WTC11 (cell line): ENCODE results near the gene HNRNPUL1. TPM values are rescaled to one million over a fixed set of nuclear protein-coding genes. Genes with fewer than 3 reads are reported as not detected.
A peak's percentile ranks its signal among the peaks of the same experiment; 100 is the strongest.

ENCODE experiments used
- ATAC-seq: fragments of 200-7000 bp; cut with Tn5 transposase; 2 replicates; pipeline ENCODE4 v1.10.0; 2021; ENCODE audit warnings: mild to moderate bottlenecking, moderate library complexity
- CTCF ChIA-PET: fragments of 300-600 bp; sonication (Branson Sonifier 250); formaldehyde crosslinking; loops from one replicate; lab custom pipeline; 2021; ENCODE audit warnings: antibody characterized with exemption; lab: Charles Lee
- POLR2A ChIA-PET: fragments of 350-600 bp; sonication (Branson Sonifier 250); formaldehyde crosslinking; loops from one replicate; lab custom pipeline; 2021; ENCODE audit warnings: antibody characterized with exemption; lab: Charles Lee
- DNase-seq: peaks from one replicate; pipeline ENCODE4 v3.0.0; 2021; ENCODE audit warnings: low spot score
- H3K27ac Mint-ChIP-seq: 2 replicates; pipeline ENCODE4 v1.8.0; 2021; ENCODE audit warnings: mixed read lengths
- H3K27me3 Mint-ChIP-seq: 2 replicates; pipeline ENCODE4 v1.8.0; 2021; ENCODE audit warnings: low read depth, mild to moderate bottlenecking, moderate library complexity, mixed read lengths
- H3K36me3 Mint-ChIP-seq: 2 replicates; pipeline ENCODE4 v1.8.0; 2021; ENCODE audit warnings: mixed read lengths
- H3K4me1 Mint-ChIP-seq: 2 replicates; pipeline ENCODE4 v1.8.0; 2022; ENCODE audit warnings: mixed read lengths
- H3K4me3 Mint-ChIP-seq: 2 replicates; pipeline ENCODE4 v1.8.0; 2021; ENCODE audit warnings: mild to moderate bottlenecking, moderate library complexity, mixed read lengths
- H3K9me3 Mint-ChIP-seq: 2 replicates; pipeline ENCODE4 v1.8.0; 2021; ENCODE audit warnings: mixed read lengths
- AR ChIP-seq: fragments of 250-450 bp; sonication (Bioruptor Pico); IDR thresholded peaks from 2 replicates; pipeline ENCODE4 v1.9.0; 2021; ENCODE audit warnings: mild to moderate bottlenecking
- ELF4 ChIP-seq: sonication (generic); formaldehyde crosslinking; IDR thresholded peaks from 2 replicates; pipeline ENCODE4 v1.8.1; 2022; ENCODE audit warnings: low read depth, mild to moderate bottlenecking, moderate library complexity, missing genetic modification reagents
- FOXP4 ChIP-seq: sonication (generic); formaldehyde crosslinking; IDR thresholded peaks from 2 replicates; pipeline ENCODE4 v1.8.0; 2022; ENCODE audit warnings: mild to moderate bottlenecking, missing genetic modification reagents
- GTF2I ChIP-seq: fragments of 250-450 bp; sonication (Bioruptor Pico); conservative IDR thresholded peaks from 2 replicates; pipeline ENCODE4 v1.4.0; 2021; ENCODE audit warnings: mild to moderate bottlenecking
- MYBL2 ChIP-seq: sonication (generic); formaldehyde crosslinking; IDR thresholded peaks from 2 replicates; pipeline ENCODE4 v1.8.1; 2023; ENCODE audit warnings: mild to moderate bottlenecking, moderate library complexity, missing genetic modification reagents
- SMAD4 ChIP-seq: sonication (generic); formaldehyde crosslinking; IDR thresholded peaks from 2 replicates; pipeline ENCODE4 v1.8.0; 2022; ENCODE audit warnings: mild to moderate bottlenecking, missing genetic modification reagents
- TEAD4 ChIP-seq: sonication (generic); formaldehyde crosslinking; IDR thresholded peaks from 2 replicates; pipeline ENCODE4 v1.8.0; 2022; ENCODE audit warnings: mild to moderate bottlenecking, missing genetic modification reagents
- ZBTB21 ChIP-seq: sonication (generic); formaldehyde crosslinking; IDR thresholded peaks from 2 replicates; pipeline ENCODE4 v1.8.1; 2023; ENCODE audit warnings: mild to moderate bottlenecking, missing genetic modification reagents, borderline replicate concordance
- ZNF219 ChIP-seq: sonication (generic); formaldehyde crosslinking; IDR thresholded peaks from 2 replicates; pipeline ENCODE4 v1.8.0; 2023; ENCODE audit warnings: missing genetic modification reagents, mild to moderate bottlenecking, borderline replicate concordance
- ZNF232 ChIP-seq: sonication (generic); formaldehyde crosslinking; IDR thresholded peaks from 2 replicates; pipeline ENCODE4 v1.8.0; 2022; ENCODE audit warnings: mild to moderate bottlenecking, missing genetic modification reagents
- ZNF263 ChIP-seq: sonication (generic); formaldehyde crosslinking; IDR thresholded peaks from 2 replicates; pipeline ENCODE4 v1.8.1; 2022; ENCODE audit warnings: low read depth, mild to moderate bottlenecking, moderate library complexity, missing genetic modification reagents
- total RNA-seq: library from RNA; stranded (reverse); gene quantifications from 3 replicates; pipeline ENCODE4 v1.2.3, GENCODE V29; 2021
- TF ChIP-seq, protein P1 (sequence below): fragments of 250-450 bp; sonication (Bioruptor Pico); IDR thresholded peaks from 2 replicates; pipeline ENCODE4 v1.9.0; 2021; ENCODE audit warnings: mild to moderate bottlenecking
- TF ChIP-seq, protein P2 (sequence below): sonication (generic); formaldehyde crosslinking; IDR thresholded peaks from 2 replicates; pipeline ENCODE4 v1.8.0; 2023; ENCODE audit warnings: missing genetic modification reagents, mild to moderate bottlenecking, borderline replicate concordance
- TF ChIP-seq, protein P3 (sequence below): fragments of 200-600 bp; IDR thresholded peaks from 2 replicates; pipeline ENCODE4 v1.8.0; 2022; ENCODE audit warnings: antibody characterized with exemption

HNRNPUL1 gene
- total RNA-seq, 1 experiment from 2014 or later = 282 TPM

DNA sequence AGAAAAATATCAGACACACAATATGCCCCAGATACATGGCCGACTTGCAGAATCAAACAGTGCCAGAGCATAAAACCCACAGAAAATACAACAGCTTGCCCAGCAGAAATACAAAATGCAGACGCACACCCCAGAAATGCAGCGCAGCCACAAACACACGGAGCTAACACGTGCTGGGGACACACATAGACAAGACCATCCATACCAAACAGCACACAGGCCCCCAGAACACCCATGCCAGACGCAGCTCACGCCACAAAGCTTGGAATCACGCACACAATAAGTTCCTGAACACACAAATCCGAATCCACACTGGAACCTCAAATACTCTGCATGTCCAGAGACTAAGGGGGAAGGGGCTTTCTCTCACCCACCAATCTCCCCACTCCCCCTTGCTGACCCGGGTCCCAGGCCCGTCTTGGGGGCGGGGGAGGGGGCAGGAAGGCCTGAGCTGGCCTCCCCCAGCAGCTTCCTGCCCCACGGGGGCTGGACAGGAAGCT lies 63.0 kb downstream of the HNRNPUL1 start:
- no peak for TF ChIP-seq ELF4 (CRISPR knock-in tag)
- TF ChIP-seq TEAD4 (CRISPR knock-in tag) = no peak
- no peak for TF ChIP-seq ZNF263 (CRISPR knock-in tag)
- TF ChIP-seq, protein P1, sequence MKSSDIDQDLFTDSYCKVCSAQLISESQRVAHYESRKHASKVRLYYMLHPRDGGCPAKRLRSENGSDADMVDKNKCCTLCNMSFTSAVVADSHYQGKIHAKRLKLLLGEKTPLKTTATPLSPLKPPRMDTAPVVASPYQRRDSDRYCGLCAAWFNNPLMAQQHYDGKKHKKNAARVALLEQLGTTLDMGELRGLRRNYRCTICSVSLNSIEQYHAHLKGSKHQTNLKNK = no peak
- no peak for TF ChIP-seq GTF2I (CRISPR knock-in tag)
- no peak for TF ChIP-seq MYBL2 (CRISPR knock-in tag)
- no peak for TF ChIP-seq SMAD4 (CRISPR knock-in tag)
- TF ChIP-seq ZNF232 = no peak
- TF ChIP-seq, protein P2, sequence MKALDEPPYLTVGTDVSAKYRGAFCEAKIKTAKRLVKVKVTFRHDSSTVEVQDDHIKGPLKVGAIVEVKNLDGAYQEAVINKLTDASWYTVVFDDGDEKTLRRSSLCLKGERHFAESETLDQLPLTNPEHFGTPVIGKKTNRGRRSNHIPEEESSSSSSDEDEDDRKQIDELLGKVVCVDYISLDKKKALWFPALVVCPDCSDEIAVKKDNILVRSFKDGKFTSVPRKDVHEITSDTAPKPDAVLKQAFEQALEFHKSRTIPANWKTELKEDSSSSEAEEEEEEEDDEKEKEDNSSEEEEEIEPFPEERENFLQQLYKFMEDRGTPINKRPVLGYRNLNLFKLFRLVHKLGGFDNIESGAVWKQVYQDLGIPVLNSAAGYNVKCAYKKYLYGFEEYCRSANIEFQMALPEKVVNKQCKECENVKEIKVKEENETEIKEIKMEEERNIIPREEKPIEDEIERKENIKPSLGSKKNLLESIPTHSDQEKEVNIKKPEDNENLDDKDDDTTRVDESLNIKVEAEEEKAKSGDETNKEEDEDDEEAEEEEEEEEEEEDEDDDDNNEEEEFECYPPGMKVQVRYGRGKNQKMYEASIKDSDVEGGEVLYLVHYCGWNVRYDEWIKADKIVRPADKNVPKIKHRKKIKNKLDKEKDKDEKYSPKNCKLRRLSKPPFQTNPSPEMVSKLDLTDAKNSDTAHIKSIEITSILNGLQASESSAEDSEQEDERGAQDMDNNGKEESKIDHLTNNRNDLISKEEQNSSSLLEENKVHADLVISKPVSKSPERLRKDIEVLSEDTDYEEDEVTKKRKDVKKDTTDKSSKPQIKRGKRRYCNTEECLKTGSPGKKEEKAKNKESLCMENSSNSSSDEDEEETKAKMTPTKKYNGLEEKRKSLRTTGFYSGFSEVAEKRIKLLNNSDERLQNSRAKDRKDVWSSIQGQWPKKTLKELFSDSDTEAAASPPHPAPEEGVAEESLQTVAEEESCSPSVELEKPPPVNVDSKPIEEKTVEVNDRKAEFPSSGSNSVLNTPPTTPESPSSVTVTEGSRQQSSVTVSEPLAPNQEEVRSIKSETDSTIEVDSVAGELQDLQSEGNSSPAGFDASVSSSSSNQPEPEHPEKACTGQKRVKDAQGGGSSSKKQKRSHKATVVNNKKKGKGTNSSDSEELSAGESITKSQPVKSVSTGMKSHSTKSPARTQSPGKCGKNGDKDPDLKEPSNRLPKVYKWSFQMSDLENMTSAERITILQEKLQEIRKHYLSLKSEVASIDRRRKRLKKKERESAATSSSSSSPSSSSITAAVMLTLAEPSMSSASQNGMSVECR (CRISPR knock-in tag) = no peak
- TF ChIP-seq, protein P3, sequence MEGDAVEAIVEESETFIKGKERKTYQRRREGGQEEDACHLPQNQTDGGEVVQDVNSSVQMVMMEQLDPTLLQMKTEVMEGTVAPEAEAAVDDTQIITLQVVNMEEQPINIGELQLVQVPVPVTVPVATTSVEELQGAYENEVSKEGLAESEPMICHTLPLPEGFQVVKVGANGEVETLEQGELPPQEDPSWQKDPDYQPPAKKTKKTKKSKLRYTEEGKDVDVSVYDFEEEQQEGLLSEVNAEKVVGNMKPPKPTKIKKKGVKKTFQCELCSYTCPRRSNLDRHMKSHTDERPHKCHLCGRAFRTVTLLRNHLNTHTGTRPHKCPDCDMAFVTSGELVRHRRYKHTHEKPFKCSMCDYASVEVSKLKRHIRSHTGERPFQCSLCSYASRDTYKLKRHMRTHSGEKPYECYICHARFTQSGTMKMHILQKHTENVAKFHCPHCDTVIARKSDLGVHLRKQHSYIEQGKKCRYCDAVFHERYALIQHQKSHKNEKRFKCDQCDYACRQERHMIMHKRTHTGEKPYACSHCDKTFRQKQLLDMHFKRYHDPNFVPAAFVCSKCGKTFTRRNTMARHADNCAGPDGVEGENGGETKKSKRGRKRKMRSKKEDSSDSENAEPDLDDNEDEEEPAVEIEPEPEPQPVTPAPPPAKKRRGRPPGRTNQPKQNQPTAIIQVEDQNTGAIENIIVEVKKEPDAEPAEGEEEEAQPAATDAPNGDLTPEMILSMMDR = no peak
- TF ChIP-seq AR (CRISPR knock-in tag) = no peak
- no peak for TF ChIP-seq FOXP4
- no peak for TF ChIP-seq ZNF219
- no peak for TF ChIP-seq ZBTB21 (CRISPR knock-in tag)
- TF ChIP-seq, all 79 proteins: peak for 0
- ChIA-PET POLR2A (interaction anchor here (0.8 to 0.9 kb wide), 2 partner anchors 25 to 45 kb away, joined by 3 to 4 read pairs; no protein-coding TSS in a partner anchor), CTCF (interaction anchor here (1.4 to 4.8 kb wide), 5 partner anchors 18 to 237 kb away, joined by 3 to 44 read pairs (median 5); partner anchors contain the start of genes DMAC2 and TGFB1)
- ATAC-seq (no peak), DNase-seq (no peak)
- Mint-ChIP-seq H3K9me3 (no peaks in the 10 kb centered on the region), H3K27ac (peak overlapping the region; percentile 11; the same call in 1 of the 2 replicates), H3K4me3 (peak overlapping the region; percentile 57), H3K36me3 (no peaks in the 10 kb centered on the region; the same call in 1 of the 2 replicates), H3K4me1 (peaks cover 59% of the 10 kb centered on the region), H3K27me3 (peaks cover 10% of the 10 kb centered on the region)
